ENCODE measurements around the gene GRIA4. TPM values are rescaled to one million over a fixed set of nuclear protein-coding genes. Genes with fewer than 3 reads are reported as not detected.

GRIA4 gene
- polyA plus RNA-seq, 2 of the 4 experiments (the other 2 are of a cell fraction) = not detected

DNA sequence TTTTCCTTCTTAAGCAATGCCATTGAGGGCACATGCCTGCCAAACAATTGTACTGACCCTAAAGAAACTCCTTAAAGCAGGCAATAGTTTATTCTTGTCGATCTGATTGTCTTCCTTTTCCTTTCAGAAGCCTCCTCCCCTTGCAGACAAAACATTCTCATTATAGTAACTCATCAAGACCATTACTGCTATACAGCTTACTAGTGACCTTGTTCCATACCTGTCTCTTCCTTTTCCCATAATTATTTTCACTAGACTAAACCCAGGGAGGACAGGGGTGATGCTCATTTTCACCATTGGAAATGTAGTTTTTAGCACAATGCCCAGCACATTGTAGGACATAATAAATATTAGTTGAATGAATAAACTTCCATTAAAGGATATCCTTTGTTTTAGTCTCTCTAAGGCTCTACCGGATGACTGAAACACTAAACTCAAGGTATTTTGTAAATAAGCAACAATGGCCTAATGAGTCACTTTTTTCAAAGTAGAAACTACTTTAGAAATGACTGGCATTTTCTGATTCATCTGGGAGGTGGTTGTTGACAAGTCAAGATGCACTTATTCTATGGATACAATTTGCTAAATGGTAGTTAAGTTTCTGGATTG lies 421.4 kb downstream of the GRIA4 start:
- DNase-seq (ENCODE audit: low read depth in 1 of 2, low spot score in 1 of 2) (no peak), FAIRE-seq (no peak), ATAC-seq (no peak)
- Histone ChIP-seq H3K27ac (no peak overlapping the region), H3K4me1 (no peaks in the 10 kb centered on the region), H3K9me3 (no peaks in the 10 kb centered on the region), H3K4me2 (peak overlapping the region; percentile 25; the same call in 1 of the 3 replicates), H3K4me3 (no peak overlapping the region)
- POLR2A ChIA-PET = no interaction called here
- TF ChIP-seq, protein P1, sequence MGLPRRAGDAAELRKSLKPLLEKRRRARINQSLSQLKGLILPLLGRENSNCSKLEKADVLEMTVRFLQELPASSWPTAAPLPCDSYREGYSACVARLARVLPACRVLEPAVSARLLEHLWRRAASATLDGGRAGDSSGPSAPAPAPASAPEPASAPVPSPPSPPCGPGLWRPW (IDR thresholded peaks at IDR 0.05) = no peak
- TF ChIP-seq, protein P2, sequence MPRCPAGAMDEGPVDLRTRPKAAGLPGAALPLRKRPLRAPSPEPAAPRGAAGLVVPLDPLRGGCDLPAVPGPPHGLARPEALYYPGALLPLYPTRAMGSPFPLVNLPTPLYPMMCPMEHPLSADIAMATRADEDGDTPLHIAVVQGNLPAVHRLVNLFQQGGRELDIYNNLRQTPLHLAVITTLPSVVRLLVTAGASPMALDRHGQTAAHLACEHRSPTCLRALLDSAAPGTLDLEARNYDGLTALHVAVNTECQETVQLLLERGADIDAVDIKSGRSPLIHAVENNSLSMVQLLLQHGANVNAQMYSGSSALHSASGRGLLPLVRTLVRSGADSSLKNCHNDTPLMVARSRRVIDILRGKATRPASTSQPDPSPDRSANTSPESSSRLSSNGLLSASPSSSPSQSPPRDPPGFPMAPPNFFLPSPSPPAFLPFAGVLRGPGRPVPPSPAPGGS (IDR thresholded peaks at IDR 0.05) = no peak
- TF ChIP-seq MAFK (IDR thresholded peaks at IDR 0.05; ENCODE audit: partially characterized antibody) = no peak
- no peak for TF ChIP-seq FOSL2 (IDR thresholded peaks at IDR 0.05)
- TF ChIP-seq FOSL2 (CRISPR knock-in tag; IDR thresholded peaks at IDR 0.05) = 0 out of 2 replicates have a peak, but pooled peaks have one; percentile 10
- TF ChIP-seq RNF2 (IDR thresholded peaks at IDR 0.05; ENCODE audit: borderline replicate concordance, low read depth) = no peak
- no peak for TF ChIP-seq SREBF2 (IDR thresholded peaks at IDR 0.05)
- CTCF ChIA-PET = no interaction called here
- WGBS (ENCODE audit: missing lambda C conversion rate) = 4% methylated on average over 2 of the region's 2 CpGs

Small RNA genes within 50 kb of the gene (small RNA-seq; reads per million reads assigned to genes)
- gene RNU4-55P (0 reads per million in 6 experiments), gene RNU6-277P (0 reads per million in 6 experiments)

Data from A549 (cell line).